IMR-90 (cell line): ENCODE data around the gene XRN2. TPM values are rescaled to one million over a fixed set of nuclear protein-coding genes. Genes with fewer than 3 reads are reported as not detected.

Source experiments
- ATAC-seq: fragments of 200-7000 bp; cut with Tn5 transposase; 2 replicates; pipeline ENCODE4 v1.9.1; 2020; ENCODE audit warnings: low read depth, mild to moderate bottlenecking, moderate library complexity
- BruUV-seq: library from RNA; stranded (reverse); fragments of 400-500 nt; replicated peaks from 2 replicates; lab custom pipeline; 2021; lab: Mats Ljungman, UMichigan
- CTCF ChIA-PET: fragments of 300-600 bp; formaldehyde crosslinking; extraction: SDS; loops from one replicate; lab custom pipeline; 2021; ENCODE audit warnings: antibody characterized with exemption; lab: Yijun Ruan, JAX
- POLR2A ChIA-PET: fragments of 300-600 bp; sonication (Branson Sonifier 250); formaldehyde crosslinking; loops from one replicate; lab custom pipeline; 2022; ENCODE audit warnings: antibody characterized with exemption; ENCODE audit not compliant: unreplicated experiment; lab: Charles Lee
- DNase-seq: peaks from one replicate; pipeline ENCODE4 v3.0.0; 2013
- H2AFZ ChIP-seq: replicated peaks from 2 replicates; pipeline ENCODE3; 2013; ENCODE audit warnings: low read length, mild to moderate bottlenecking; ENCODE audit not compliant: poor library complexity
- H2AK5ac ChIP-seq: 2 replicates; pipeline ENCODE4 v1.6.1; 2013; ENCODE audit warnings: low read depth, low read length, inconsistent platforms
- H2AK9ac ChIP-seq: replicated peaks from 2 replicates; pipeline ENCODE3; 2013; ENCODE audit warnings: mild to moderate bottlenecking, low read depth, low read length, moderate library complexity; ENCODE audit not compliant: poor library complexity
- H2BK120ac ChIP-seq: 2 replicates; pipeline ENCODE4 v1.6.1; 2013; ENCODE audit warnings: low read depth, low read length, inconsistent platforms
- H2BK15ac ChIP-seq: 3 replicates; pipeline ENCODE4 v1.6.1; 2013; ENCODE audit warnings: low read depth, low read length, inconsistent platforms
- H2BK20ac ChIP-seq: 2 replicates; pipeline ENCODE4 v1.6.1; 2013; ENCODE audit warnings: low read depth, mild to moderate bottlenecking, inconsistent platforms, low read length, moderate library complexity
- H2BK5ac ChIP-seq: 2 replicates; pipeline ENCODE4 v1.6.1; 2013; ENCODE audit warnings: mild to moderate bottlenecking, low read depth, low read length, inconsistent platforms; ENCODE audit not compliant: poor library complexity, severe bottlenecking
- H3K14ac ChIP-seq: replicated peaks from 2 replicates; pipeline ENCODE4 v1.6.1; 2013; ENCODE audit warnings: low read depth, low read length, inconsistent platforms
- H3K18ac ChIP-seq: 2 replicates; pipeline ENCODE4 v1.6.1; 2013; ENCODE audit warnings: low read depth, low read length, control low read depth
- H3K23ac ChIP-seq: 2 replicates; pipeline ENCODE4 v1.6.1; 2013; ENCODE audit warnings: low read depth, low read length, inconsistent platforms
- H3K27ac ChIP-seq: 2 replicates; pipeline ENCODE4 v1.5.1; 2013; ENCODE audit warnings: mild to moderate bottlenecking, control low read depth, low read length; ENCODE audit not compliant: insufficient read depth
- H3K27me3 ChIP-seq: 2 replicates; pipeline ENCODE4 v1.6.1; 2013; ENCODE audit warnings: low read length; ENCODE audit not compliant: control insufficient read depth, insufficient read depth
- H3K36me3 ChIP-seq: 2 replicates; pipeline ENCODE4 v1.6.1; 2013; ENCODE audit warnings: low read length, mixed read lengths; ENCODE audit not compliant: control insufficient read depth, insufficient read depth
- H3K4ac ChIP-seq: 2 replicates; pipeline ENCODE4 v1.6.1; 2013; ENCODE audit warnings: low read depth, low read length, inconsistent platforms
- H3K4me1 ChIP-seq: 2 replicates; pipeline ENCODE4 v1.6.1; 2013; ENCODE audit warnings: low read length, mixed read lengths; ENCODE audit not compliant: control insufficient read depth, insufficient read depth
- H3K4me2 ChIP-seq: 2 replicates; pipeline ENCODE4 v1.6.1; 2013; ENCODE audit warnings: low read depth, mild to moderate bottlenecking, control low read depth, low read length, moderate library complexity
- H3K4me3 ChIP-seq: 2 replicates; pipeline ENCODE4 v1.5.1; 2013; ENCODE audit warnings: low read depth, mild to moderate bottlenecking, control low read depth, low read length, moderate library complexity; ENCODE audit not compliant: insufficient read depth
- H3K56ac ChIP-seq: 2 replicates; pipeline ENCODE4 v1.6.1; 2013; ENCODE audit warnings: low read length, inconsistent platforms; ENCODE audit not compliant: insufficient read depth; ENCODE audit errors: extremely low read depth
- H3K79me1 ChIP-seq, 2 experiments: 2 replicates each; pipeline ENCODE4 v1.6.1; 2013; ENCODE audit warnings: low read length in 2 of 2, inconsistent platforms in 1 of 2, low read depth in 1 of 2
- H3K9ac ChIP-seq: 2 replicates; pipeline ENCODE4 v1.6.1; 2013; ENCODE audit warnings: low read depth, low read length, control low read depth
- H3K9me1 ChIP-seq: 2 replicates; pipeline ENCODE4 v1.6.1; 2013; ENCODE audit warnings: low read length, inconsistent platforms; ENCODE audit not compliant: insufficient read depth
- H3K9me3 ChIP-seq: 2 replicates; pipeline ENCODE4 v1.6.1; 2013; ENCODE audit warnings: low read length; ENCODE audit not compliant: control insufficient read depth, insufficient read depth
- H4K20me1 ChIP-seq: 2 replicates; pipeline ENCODE4 v1.6.1; 2013; ENCODE audit warnings: low read length, inconsistent platforms; ENCODE audit not compliant: insufficient read depth
- H4K5ac ChIP-seq: 2 replicates; pipeline ENCODE4 v1.6.1; 2013; ENCODE audit warnings: mild to moderate bottlenecking, low read depth, low read length, control low read depth
- H4K8ac ChIP-seq, 2 experiments: 2 replicates each; pipeline ENCODE4 v1.6.1; 2013; ENCODE audit warnings: low read depth in 2 of 2, low read length in 2 of 2, control low read depth in 1 of 2, inconsistent platforms in 1 of 2
- H4K91ac ChIP-seq: 2 replicates; pipeline ENCODE4 v1.6.1; 2013; ENCODE audit warnings: low read depth, low read length, inconsistent platforms; ENCODE audit not compliant: insufficient read depth
- MAFK ChIP-seq: IDR thresholded peaks from 2 replicates; pipeline ENCODE4 v1.6.1; 2012; ENCODE audit warnings: low read depth, low read length, improper control_type of control experiment
- USF2 ChIP-seq: fragments of 150-350 bp; IDR thresholded peaks from 2 replicates; pipeline ENCODE4 v1.6.1; 2017; ENCODE audit warnings: mild to moderate bottlenecking, antibody characterized with exemption, low read length, low read depth
- WGBS, 2 experiments: methylation state at CpG; one replicate each; pipeline versions ENCODE4 v1.1.5 to v1.1.7; 2013; ENCODE audit warnings: missing lambda C conversion rate in 2 of 2; ENCODE audit not compliant: insufficient read length in 1 of 2; ENCODE audit errors: extremely low coverage in 2 of 2; 5-methylcytosine and 5-hydroxymethylcytosine counted together
- dilution Hi-C: fragments of 300-500 bp; cut with HindIII; formaldehyde crosslinking; loops from one replicate; pipeline ENCODE4 v1.14.3; 2018; ENCODE audit warnings: low sequenced_read_pairs; ENCODE audit not compliant: unreplicated experiment
- in situ Hi-C: fragments of 300-500 bp; cut with MboI; formaldehyde crosslinking; loops from 3 replicates; pipeline ENCODE4 v1.14.3; 2019; ENCODE audit warnings: low sequenced_read_pairs, inconsistent platforms, mixed read lengths
- intact Hi-C: fragments of 100-400 bp; cut with micrococcal nuclease; formaldehyde crosslinking; loops from 2 replicates; pipeline ENCODE4 v1.10.0; 2022
- polyA plus RNA-seq, 3 experiments: library from polyadenylated mRNA; depleted of rRNA; stranded (reverse); fragments of >200 nt; gene quantifications; 2 replicates each; pipeline ENCODE4 v1.2.3, GENCODE V29; 2012; ENCODE audit warnings: low replicate concordance in 1 of 3
- total RNA-seq: library from RNA; depleted of rRNA; stranded (reverse); fragments of >200 nt; gene quantifications from 2 replicates; pipeline ENCODE4 v1.2.3, GENCODE V29; 2012

XRN2 gene
- total and polyA plus RNA-seq, 2 of the 4 experiments (the other 2 are of a cell fraction): 58.1 to 70.8 TPM

DNA sequence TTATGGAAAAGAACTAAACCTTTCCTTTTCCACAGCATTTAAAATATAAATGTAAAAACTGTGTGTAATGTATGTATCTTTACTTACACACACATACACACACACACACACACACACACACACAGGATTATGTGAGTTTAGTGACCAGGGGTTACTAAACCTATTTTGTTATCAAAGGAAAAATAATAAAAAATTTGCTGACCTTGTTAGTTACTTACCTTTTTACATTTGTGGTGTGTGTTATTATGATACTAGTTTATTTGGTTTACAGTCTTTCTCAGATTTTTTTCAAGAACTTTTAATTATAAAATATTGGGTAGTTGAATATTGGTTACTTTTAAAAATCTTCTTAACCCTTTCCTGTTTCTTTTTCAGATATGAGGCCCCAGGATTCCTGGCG is 78.5 kb downstream of the XRN2 start:
- Histone ChIP-seq H2AFZ (no peak overlapping the region), H3K4ac (no peak overlapping the region), H3K27me3 (no peaks in the 10 kb centered on the region), H4K5ac (no peak overlapping the region), H2BK5ac (no peak overlapping the region), H3K9ac (no peak overlapping the region), H2BK20ac (no peak overlapping the region), H4K8ac (no peak overlapping the region), H4K20me1 (peaks cover 8% of the 10 kb centered on the region; the same call in 1 of the 2 replicates), H2BK15ac (no peak overlapping the region), H3K9me3 (no peaks in the 10 kb centered on the region), H3K18ac (no peak overlapping the region), H3K14ac (no peak overlapping the region), H3K36me3 (peaks cover 15% of the 10 kb centered on the region), H3K4me1 (no peaks in the 10 kb centered on the region), H3K56ac (no peak overlapping the region), H2AK9ac (no peak overlapping the region), H3K79me1 (peaks cover 7 to 28% of the 10 kb centered on the region in 2 experiments; a peak in 3 of 4 replicates), H4K91ac (no peak overlapping the region), H2AK5ac (no peak overlapping the region), H3K23ac (no peak overlapping the region), H3K4me2 (no peak overlapping the region), H3K4me3 (no peak overlapping the region), H2BK120ac (no peak overlapping the region), H3K9me1 (peaks cover 3% of the 10 kb centered on the region; the same call in 1 of the 2 replicates), H3K27ac (no peak overlapping the region)
- in situ Hi-C loops: no loop called here
- WGBS, 2 experiments: no CpG with 5 or more reads among the region's 1 CpG
- intact Hi-C loops: no loop called here
- dilution Hi-C loops: no loop called here
- ChIA-PET CTCF (no interaction called here), POLR2A (no interaction called here)
- no peak for ATAC-seq
- BruUV-seq: no TSS peak
- no peak for TF ChIP-seq USF2
- peak; percentile 7; the same call in 1 of the 2 replicates for TF ChIP-seq MAFK
- no peak for DNase-seq
